Activated CD4-positive, alpha-beta T cell treated with anti-CD3 and anti-CD28 coated beads, Interleukin-10, Interleukin-2, amounts not matched to agents 100 ng/mL and 50 ng/mL, durations not matched to agents 16 hours and 8 hours (primary cell): Measurements from ENCODE around the gene MRPL53.
A peak's percentile ranks its signal among the peaks of the same experiment; 100 is the strongest.
"Not testable (repeated sequence)": the region's sequence is repeated elsewhere in the genome, so short reads cannot be mapped to it uniquely, and the experiment has no call there.

Experiments
- DNase-seq: peaks from one replicate; pipeline ENCODE4 v3.0.0-alpha.2; 2020

The MRPL53 gene

DNA sequence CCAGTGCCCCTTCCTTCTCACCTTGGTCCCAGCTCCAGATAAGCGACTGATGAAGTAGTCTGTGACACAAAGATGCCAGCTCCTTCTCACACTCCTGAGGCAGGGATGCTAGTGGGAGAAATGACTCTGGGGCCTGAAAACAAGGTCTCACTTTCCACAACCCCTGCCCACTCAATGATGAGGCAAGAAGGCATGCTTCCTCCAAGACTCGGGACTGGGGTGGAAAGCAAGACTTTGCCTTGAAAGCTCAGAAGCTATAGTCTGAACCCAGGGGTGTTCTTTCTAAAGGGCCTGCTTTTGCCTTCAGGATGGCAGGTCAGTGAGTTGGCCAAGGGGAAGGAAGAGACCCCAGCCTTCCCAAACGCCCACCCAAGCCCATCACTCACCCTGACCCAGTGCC is 9.0 kb upstream of the MRPL53 start:
- no peak for DNase-seq

- DNase-seq, result no peak
Measured at GRCh38 chr2:74474899-74475298, 2.4 kb upstream of the MRPL53 start.

GRCh38 chr2:74474481-74474880 is 2.0 kb upstream of the MRPL53 start:
- DNase-seq, result no peak

- DNase-seq, result no peak
Measured at GRCh38 chr2:74472945-74473258, 422 bp upstream of the MRPL53 start.

- no peak for DNase-seq
Measured at GRCh38 chr2:74471332-74472065, 981 bp downstream of the MRPL53 start.

- DNase-seq, result not testable (repeated sequence)
Measured at GRCh38 chr2:74470742-74471141, 1.7 kb downstream of the MRPL53 start.

GRCh38 chr2:74464406-74464805 is 8.1 kb downstream of the MRPL53 start:
- DNase-seq, result no peak

GRCh38 chr2:74462786-74463105 is 9.7 kb downstream of the MRPL53 start:
- no peak for DNase-seq

DNA sequence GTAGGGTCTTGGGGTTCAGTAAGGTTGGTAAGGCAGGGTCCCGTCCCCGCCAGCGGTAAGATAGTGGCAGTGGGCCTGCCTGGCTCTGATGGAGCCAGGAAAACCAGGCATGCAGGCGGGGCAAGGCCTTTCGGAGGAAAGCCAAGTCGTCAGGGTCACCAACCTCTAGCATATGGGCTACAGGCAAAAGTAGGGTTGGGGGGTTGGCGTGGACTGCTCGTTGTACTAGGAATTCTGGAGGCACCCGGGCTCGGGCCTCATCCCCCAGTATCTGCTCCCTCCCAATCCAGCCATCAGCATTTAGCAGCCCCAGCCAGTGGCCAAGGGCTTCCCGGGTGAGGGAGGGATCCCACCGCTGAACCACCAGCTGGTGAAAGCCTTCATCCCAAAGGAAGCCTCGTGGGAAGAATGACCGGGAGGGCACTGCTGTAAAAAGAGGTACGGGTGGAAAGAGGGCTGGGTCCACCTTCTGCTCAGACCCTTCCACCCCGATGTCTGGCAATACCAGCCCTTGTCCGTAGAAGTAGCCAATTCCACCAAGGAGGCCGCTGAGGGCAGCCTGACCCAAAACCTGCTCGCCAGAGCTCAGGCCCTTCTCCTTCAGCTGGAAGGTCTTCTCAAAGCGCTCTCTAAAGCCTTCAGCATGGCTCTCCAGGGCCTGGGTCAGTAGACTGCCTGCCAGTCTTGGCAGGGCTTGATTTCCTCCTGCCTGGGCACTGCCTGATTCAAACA is 10.3 kb downstream of the MRPL53 start:
- no peak for DNase-seq

- DNase-seq, result no peak
Measured at GRCh38 chr2:74461187-74462053, 11.1 kb downstream of the MRPL53 start.

GRCh38 chr2:74460187-74460586 is 12.3 kb downstream of the MRPL53 start:
- DNase-seq, result not testable (repeated sequence)

DNA sequence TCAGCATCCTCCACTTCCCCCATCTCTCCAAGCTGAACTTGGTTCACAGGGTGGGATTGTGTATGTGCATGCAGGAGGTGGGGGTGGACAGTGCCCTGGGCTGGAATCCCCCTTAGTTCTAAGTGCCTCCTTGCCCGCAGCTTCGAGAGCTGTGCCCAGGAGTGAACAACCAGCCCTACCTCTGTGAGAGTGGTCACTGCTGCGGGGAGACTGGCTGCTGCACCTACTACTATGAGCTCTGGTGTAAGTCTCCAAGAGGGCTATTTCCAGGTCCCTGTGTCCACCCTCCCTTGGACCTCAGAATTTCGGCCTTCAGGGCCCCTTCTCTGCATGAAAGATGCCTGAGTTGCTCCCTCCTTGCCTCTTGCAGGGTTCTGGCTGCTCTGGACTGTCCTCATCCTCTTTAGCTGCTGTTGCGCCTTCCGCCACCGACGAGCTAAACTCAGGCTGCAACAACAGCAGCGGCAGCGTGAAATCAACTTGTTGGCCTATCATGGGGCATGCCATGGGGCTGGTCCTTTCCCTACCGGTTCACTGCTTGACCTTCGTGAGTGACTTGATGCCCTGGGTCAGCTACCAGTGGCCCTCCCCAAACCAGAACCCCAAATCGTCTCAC is 12.9 kb downstream of the MRPL53 start:
- not testable (repeated sequence) for DNase-seq

DNA sequence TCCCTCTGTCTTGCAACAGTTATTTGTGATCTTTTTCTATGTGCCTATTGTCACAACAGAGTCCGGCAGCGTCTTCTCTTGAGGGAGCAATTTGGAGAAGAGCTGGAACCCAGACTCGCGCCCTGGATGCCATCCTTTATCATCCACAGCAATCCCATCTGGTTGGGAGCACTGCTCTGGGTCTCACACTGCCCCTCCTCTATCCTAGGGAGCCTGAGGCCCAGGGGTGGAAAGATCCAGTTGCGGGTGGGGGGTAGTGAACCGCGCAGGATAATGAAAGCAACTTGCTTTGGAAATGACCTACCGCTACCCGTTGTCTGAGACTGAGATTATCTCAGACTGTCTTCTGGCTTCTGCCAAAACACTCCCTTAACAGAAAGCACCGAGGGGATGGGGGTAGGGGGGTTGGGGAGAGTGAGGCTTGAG is 13.5 kb downstream of the MRPL53 start:
- DNase-seq, result no peak

DNA sequence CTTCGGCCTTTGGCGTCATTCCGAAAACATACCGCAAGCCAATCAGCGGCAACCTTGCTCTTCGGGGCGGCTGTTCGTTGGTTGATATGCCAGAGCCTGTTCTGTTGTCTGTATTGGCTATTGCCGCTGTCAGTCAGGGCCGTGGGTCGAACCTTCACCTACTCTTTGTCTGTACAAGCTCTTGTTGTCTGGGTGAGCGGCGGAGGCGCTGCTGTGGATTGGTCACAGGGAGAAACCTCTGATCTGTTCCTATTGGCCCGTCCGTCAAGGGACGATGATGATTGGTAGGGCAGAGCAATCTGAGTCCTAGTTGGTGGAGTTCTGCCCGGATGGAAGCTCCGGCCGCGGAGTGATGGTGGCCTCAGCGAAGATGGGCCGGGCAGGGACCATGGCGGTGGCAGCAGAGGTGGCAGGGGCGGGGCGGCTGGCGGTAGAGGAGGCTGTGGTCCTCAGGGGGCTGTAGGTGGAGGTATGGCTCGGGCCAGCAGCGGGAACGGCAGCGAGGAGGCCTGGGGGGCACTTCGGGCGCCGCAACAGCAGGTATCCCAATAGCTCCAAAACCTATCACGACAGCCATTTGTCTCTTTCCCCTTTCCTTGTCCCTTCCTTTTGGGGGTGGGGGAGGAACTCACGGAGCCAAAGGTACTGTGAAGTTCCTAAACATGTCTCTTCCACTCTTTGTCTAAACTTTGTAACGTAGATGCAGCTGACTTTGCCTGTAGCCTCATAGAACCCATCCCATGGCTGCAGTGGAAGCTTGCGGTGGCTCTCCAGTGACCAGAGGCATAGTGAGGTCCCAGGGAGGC is 14.1 kb downstream of the MRPL53 start, which contains the start of gene WBP1:
Gene WBP1, plus strand, starts transcription at position 307 of the 806 bp plus-strand sequence. Its CDS starts 165 bp downstream, at position 472.
- DNase-seq, result peak; percentile 100

DNA sequence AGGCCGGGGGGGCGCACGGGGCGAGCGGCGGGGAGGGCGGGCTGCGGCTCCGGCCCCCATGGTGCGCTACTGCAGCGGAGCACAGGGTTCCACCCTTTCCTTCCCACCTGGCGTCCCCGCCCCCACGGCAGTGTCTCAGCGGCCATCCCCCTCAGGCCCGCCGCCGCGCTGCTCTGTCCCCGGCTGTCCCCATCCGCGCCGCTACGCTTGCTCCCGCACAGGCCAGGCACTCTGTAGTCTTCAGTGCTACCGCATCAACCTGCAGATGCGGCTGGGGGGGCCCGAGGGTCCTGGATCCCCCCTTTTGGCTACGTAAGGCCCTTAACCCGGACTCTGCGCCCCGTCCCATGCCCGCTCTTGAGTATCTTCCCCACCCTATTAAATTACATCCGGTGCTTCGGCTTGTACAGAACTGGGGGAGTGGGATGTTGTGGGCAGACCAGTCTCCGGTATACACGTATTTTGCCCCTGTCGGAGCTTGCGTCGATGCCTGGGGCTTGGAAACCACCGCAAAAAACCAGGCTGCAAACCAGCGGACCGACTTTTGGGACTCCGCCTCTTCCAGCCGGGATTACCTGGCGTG is 14.8 kb downstream of the MRPL53 start:
- DNase-seq, result peak; percentile 86

GRCh38 chr2:74457129-74457548 is 15.3 kb downstream of the MRPL53 start:
- no peak for DNase-seq

DNA sequence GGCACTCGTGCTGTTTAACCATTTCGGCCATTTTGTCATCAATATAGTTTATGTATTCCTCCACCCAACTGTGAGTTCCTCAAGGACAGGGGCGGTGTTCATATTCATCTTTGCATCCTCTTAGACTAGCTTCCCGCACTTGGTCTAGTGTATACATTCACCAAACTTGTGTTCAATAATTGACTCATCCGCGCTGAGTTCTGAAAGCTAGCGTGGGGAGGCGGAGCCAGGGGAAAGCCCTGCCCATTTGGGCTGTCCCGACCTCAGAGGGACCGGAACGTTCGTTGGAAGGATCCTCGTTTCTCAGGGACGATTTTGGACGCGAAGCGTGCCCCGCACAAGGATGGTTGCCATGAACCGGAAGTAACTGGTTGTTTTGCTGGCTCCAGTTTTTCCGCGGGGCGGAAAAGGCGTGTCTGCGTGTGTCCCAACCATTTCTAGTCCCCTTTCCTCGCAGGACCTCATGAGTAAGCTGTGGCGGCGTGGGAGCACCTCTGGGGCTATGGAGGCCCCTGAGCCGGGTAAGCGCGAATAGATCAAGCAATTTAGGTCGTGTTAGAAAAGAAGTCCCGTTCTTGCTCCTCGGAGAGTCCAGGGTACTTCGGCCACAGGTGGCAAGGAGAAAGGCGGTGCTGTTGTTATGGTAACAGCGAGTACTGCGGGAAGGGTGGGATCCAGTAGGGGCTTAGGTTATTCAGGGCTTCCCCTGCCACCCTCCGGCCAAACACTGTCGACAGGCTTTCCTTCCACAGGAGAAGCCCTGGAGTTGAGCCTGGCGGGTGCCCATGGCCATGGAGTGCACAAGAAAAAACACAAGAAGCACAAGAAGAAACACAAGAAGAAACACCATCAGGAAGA is 17.6 kb downstream of the MRPL53 start, which contains the start of gene INO80B:
Gene INO80B, plus strand, starts transcription at position 434 of the 858 bp plus-strand sequence. Its CDS starts 30 bp downstream, at position 464.
- DNase-seq, result peak; percentile 99

GRCh38 chr2:74450570-74451190 is 21.8 kb downstream of the MRPL53 start:
- no peak for DNase-seq

DNA sequence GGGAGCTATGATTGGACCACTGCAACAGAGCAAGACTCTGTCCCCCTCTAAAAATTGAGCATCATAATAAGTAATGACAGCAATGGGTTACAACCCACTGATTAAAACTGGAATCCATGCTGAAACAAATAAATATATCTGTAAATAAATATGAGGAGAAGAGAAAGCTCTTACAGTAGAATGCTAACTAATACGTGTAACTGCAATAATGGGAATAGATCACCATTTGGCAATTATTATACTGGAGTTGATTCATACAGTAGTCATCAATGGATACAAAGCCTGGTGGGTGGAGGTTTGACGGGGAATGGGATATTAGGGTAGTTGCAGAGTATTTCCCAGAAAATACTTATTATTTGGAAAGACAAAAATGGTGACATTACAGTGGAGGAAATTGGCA is 23.7 kb downstream of the MRPL53 start:
- no peak for DNase-seq
